GM10847 (cell line): ENCODE measurements around the gene ELL.

ENCODE experiments used
- POLR2A ChIP-seq: IDR thresholded peaks from 2 replicates; pipeline ENCODE4 v1.6.1; 2011; ENCODE audit not compliant: insufficient read length; ENCODE audit errors: extremely low read depth

ELL gene

GRCh38 chr19:18441804-18442788 is 79.8 kb downstream of the ELL start:
- no peak for TF ChIP-seq POLR2A

- TF ChIP-seq POLR2A = no peak
These were observed 80.7 kb downstream of the ELL start for GRCh38 chr19:18440936-18441803.

GRCh38 chr19:18440415-18440877 is 81.4 kb downstream of the ELL start:
- TF ChIP-seq POLR2A = no peak

- TF ChIP-seq POLR2A = no peak
These were observed 82.0 kb downstream of the ELL start for GRCh38 chr19:18439910-18440237.

GRCh38 chr19:18439025-18439909 is 82.6 kb downstream of the ELL start:
- TF ChIP-seq POLR2A = no peak

GRCh38 chr19:18438331-18439024 is 83.4 kb downstream of the ELL start:
- no peak for TF ChIP-seq POLR2A

GRCh38 chr19:18437491-18438330 is 84.2 kb downstream of the ELL start, which contains the start of gene ISYNA1:
TSS of gene ISYNA1 (minus strand) at chr19:18438133. CDS start at chr19:18437979, 154 bp downstream.
- TF ChIP-seq POLR2A = no peak

- TF ChIP-seq POLR2A = no peak
These were observed 85.0 kb downstream of the ELL start for GRCh38 chr19:18436671-18437490.

GRCh38 chr19:18435842-18436670 is 85.8 kb downstream of the ELL start:
- no peak for TF ChIP-seq POLR2A

GRCh38 chr19:18435178-18435841 is 86.6 kb downstream of the ELL start:
- no peak for TF ChIP-seq POLR2A
